Measurements from ENCODE around the gene MSH3.

Gene MSH3

GRCh38 chr5:80654391-80655230, at the start of gene MSH3, which contains the start of gene DHFR:
TSS of gene MSH3 (plus strand) at chr5:80654652. CDS start at chr5:80654728, 76 bp downstream.
TSS of gene DHFR (minus strand) at chr5:80654983. CDS start at chr5:80654489, 494 bp downstream.
- in situ Hi-C loops (cut with HindIII; ENCODE audit: low sequenced_read_pairs), result no loop called here

GRCh38 chr5:80607343-80607742, 47.1 kb upstream of the MSH3 start:
- in situ Hi-C loops (cut with HindIII; ENCODE audit: low sequenced_read_pairs), result no loop called here

GRCh38 chr5:80607832-80608231, 46.6 kb upstream of the MSH3 start:
- in situ Hi-C loops (cut with HindIII; ENCODE audit: low sequenced_read_pairs), result no loop called here

DNA sequence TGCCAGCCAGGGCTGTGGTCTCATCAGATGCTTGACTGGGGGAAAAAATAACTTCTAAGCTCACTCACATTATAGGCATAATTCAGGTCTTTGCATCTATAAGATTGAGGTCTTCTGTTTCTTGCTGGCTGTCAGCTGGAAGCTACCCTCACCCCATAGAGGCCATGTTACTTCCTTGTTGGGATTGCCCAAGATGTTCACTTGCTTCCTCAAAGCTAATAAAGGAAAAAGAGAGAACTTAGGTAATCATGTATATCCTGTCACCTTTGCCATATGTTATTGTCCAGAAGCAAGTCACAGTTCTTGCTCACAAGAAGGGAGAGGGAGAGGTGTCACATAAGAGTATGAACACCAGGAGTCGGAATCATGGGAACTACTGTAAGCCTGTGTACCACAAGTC, 45.7 kb upstream of the MSH3 start:
- in situ Hi-C loops (cut with HindIII; ENCODE audit: low sequenced_read_pairs), result no loop called here

DNA sequence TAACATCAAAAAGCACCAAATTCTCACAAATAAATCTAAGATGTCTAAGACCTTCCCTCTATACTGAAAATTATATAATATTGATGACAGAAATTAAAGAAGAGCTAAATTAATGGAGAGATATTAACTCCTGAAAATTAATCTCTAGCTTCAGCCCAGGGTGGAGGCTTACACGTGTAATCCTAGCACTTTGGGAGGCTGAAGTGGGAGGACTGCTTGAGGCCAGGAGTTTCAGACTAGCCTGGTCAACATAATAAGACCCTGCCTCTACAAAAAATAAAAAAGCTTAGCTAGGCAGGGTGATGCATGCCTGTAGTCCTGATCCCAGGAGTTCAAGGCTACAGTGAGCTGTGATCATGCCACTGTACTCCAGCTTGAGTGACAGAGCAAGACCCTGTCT, 44.8 kb upstream of the MSH3 start:
- in situ Hi-C loops (cut with HindIII; ENCODE audit: low sequenced_read_pairs), result no loop called here

DNA sequence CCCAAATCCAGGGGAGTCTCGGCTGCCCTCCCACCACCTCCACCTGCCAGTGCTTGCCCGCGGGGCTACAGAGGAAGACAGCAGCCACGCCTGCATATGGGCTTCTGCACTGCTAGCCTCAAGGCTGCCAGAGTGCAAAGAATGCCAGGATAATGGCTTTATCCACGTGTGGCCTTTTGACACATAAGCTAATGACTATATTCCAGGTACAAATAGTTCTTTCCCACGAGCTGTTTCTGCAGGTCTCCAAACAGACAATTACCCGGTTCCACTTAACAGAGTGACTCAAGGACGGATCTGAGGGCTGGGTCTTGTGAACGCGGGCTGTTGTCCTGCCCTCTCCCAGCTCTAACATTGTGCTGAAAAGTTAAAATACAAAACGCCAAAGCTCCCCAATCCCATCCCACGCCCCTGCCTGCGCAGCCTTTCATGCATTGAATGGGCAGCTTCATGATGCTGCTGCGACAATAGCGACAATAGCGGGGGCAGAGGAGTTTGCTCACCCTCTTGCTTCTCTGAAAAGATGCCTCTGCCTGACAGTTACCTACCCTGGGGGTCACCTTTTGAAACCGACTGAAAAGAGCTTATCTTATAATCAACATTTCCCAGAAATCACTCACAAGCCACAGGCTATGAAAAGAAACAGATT, 39.1 kb upstream of the MSH3 start:
- in situ Hi-C loops (cut with HindIII; ENCODE audit: low sequenced_read_pairs), result no loop called here

GRCh38 chr5:80618438-80618837, 36.0 kb upstream of the MSH3 start:
- in situ Hi-C loops (cut with HindIII; ENCODE audit: low sequenced_read_pairs), result no loop called here

- in situ Hi-C loops (cut with HindIII; ENCODE audit: low sequenced_read_pairs), result no loop called here
These were observed 35.4 kb upstream of the MSH3 start for GRCh38 chr5:80619086-80619485.

GRCh38 chr5:80620211-80620610, 34.2 kb upstream of the MSH3 start:
- in situ Hi-C loops (cut with HindIII; ENCODE audit: low sequenced_read_pairs), result no loop called here

- in situ Hi-C loops (cut with HindIII; ENCODE audit: low sequenced_read_pairs), result no loop called here
These were observed 31.7 kb upstream of the MSH3 start for GRCh38 chr5:80622756-80623155.

DNA sequence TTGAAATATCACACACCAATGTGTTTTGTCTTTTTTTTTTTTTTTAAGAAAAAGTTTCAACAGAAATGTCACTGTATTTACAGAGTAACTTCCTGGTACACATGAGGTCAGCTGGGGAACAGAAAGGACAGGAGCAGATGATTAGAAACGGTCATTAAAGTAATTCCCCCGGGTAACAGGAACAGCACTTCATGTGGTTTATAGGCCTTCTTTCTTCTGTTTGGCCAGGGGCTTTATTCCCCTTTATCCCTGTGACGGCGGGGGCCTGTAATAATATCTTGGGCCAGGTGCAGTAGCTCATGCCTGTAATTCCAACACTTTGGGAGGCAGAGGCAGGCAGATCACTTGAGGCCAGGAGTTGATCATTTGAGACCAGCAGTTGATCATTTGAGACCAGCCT, 30.5 kb upstream of the MSH3 start:
- in situ Hi-C loops (cut with HindIII; ENCODE audit: low sequenced_read_pairs), result no loop called here

DNA sequence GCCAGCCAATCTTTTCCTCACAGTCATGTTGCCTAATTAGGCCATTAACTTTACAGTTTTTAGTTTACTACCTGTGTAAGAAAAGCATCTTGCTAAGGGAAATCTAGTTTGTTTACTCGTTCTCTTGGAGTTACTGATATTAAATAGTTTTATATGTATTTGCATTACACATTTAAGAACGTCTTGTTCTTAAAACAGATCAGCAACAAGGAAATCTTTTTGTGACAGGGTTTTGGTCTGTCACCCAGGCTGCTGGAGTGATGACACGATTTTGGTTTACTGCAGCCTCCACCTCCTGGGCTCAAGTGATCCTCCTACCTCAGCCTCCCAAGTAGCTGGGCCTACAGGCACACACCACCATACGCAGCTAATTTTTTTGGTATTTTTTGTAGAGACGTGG, 29.2 kb upstream of the MSH3 start:
- in situ Hi-C loops (cut with HindIII; ENCODE audit: low sequenced_read_pairs), result no loop called here

- in situ Hi-C loops (cut with HindIII; ENCODE audit: low sequenced_read_pairs), result no loop called here
These were observed 25.2 kb upstream of the MSH3 start for GRCh38 chr5:80629281-80629680.

DNA sequence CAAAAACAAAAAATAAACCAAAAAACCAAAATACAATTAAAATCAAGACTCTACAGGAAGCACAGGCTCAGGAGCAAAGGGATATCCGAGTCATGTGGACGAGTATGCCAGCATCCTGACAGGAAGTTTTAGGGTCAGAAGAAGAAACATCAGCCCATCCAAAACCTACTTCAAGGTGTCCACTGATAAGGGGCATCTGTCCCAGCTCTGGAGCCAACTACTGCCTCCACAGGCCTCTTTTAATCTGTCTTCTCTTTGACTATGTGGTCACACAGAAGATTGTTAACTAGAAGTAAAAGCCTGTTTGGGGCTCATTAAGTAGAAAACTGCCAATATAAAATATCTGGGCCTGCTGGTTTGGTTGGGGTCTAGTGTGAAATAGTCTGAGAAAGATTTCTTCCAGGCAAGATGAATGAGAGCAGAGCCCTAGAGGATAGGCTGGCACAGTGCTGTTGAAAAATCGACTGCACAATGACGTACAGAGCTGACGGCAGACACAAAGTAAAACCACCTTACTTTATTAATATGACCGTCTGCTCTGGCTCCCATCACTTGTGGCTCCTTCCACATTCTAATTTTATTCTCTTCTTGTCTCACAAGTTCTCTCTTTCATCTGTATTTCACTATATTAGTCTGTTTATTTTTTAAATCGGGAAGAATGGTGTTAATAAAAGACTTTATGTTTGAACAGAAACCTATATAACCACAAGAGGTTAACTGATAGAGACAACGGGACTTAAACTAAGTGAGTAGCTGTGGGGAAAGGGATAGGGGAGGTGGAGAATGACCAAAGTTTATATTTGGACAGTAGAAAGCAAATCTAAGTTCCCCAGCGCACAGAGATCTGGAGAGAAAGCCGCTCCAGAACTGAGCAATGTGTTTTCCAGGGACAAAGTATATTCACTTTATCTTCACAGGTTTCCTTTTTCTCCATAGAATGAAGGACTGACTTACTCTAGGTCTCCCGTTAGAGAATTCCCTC, 22.9 kb upstream of the MSH3 start:
- in situ Hi-C loops (cut with HindIII; ENCODE audit: low sequenced_read_pairs), result no loop called here

GRCh38 chr5:80632700-80633099, 21.8 kb upstream of the MSH3 start:
- in situ Hi-C loops (cut with HindIII; ENCODE audit: low sequenced_read_pairs), result no loop called here

DNA sequence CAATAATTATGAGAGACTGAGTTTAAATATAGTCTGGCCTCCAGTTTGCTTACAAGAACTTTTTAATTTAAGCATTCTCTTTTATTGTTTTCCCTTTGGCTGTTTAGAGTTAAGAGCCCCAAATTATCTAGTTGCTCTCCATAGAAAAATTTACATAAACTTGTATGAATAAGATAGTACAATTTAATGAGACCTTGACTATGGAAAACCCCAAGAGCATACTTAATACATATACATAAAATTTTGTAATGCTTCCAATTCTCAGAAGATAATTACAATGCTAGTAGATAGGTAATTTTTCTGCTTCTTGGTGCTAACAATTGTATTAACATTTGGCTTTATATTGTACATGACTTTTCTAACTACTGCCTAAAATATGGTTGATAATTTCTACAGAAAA, 20.3 kb upstream of the MSH3 start:
- in situ Hi-C loops (cut with HindIII; ENCODE audit: low sequenced_read_pairs), result no loop called here

GRCh38 chr5:80641353-80641752, 13.1 kb upstream of the MSH3 start:
- in situ Hi-C loops (cut with HindIII; ENCODE audit: low sequenced_read_pairs), result no loop called here

DNA sequence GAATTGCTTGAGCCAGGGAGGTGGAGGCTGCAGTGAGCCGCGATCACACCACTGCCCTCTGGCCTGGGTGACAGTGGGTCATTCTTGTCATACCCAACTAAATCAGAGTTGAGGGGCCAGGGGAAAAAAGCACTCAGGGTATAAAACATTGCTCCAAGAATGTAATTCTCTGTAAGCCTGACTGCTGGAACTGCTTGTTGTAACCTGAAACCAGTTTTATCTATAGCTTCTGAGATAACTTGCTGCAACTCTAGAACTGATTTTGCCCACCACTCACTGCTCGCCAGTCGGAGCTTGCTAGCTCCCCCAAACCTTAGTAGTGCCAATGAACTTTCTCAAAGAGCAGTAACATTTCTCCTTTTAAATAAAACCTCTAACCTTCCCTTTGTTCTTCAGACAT, 9.6 kb upstream of the MSH3 start:
- in situ Hi-C loops (cut with HindIII; ENCODE audit: low sequenced_read_pairs), result no loop called here

- in situ Hi-C loops (cut with HindIII; ENCODE audit: low sequenced_read_pairs), result no loop called here
These were observed 7.5 kb upstream of the MSH3 start for GRCh38 chr5:80646926-80647325.

GRCh38 chr5:80653502-80653901, 950 bp upstream of the MSH3 start:
- in situ Hi-C loops (cut with HindIII; ENCODE audit: low sequenced_read_pairs), result no loop called here

- in situ Hi-C loops (cut with HindIII; ENCODE audit: low sequenced_read_pairs), result no loop called here
These were observed 430 bp upstream of the MSH3 start for GRCh38 chr5:80654054-80654390.

Measured in DLD1 (cell line).